Activated CD8-positive, alpha-beta memory T cell treated with anti-CD3 and anti-CD28 coated beads, Interleukin-2, amount 50 U/mL, for 4 hours (primary cell): ENCODE measurements around the gene E2F4.

Experiments
- DNase-seq: peaks from one replicate; pipeline ENCODE4 v3.0.0-alpha.2; 2020

The E2F4 gene

DNA sequence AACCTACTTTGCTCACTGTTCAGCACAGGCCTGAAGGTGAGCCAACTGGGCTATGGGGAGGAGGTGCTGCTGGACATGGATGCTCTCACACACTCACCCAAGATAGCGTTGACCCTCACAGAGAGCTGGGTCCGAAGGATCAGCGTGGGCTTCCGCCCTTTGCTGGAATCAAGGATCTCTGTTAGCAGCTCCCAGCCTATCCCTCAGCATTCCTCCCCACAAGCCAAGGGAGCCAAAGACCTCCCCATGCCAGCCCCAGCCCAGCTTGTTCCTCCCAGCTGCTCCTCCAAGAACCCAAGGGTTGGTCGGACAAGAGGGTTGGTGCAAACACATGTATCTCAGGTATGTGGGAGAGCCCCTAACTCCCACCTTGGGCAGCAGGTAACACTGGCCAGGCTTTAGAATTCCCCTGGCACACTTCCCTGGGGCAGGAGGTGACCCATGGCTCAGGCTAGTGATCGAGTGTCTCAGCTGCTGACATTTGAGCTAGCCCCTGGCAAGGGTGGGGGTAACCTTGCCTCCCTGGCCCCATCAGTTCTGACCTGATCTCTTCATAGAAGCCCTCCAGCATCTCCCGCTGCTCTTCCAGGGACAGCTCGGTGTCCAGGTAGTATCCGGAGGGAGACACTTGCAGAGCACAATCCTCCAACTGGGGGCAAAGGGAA lies 47.0 kb downstream of the E2F4 start:
- DNase-seq = no peak

DNA sequence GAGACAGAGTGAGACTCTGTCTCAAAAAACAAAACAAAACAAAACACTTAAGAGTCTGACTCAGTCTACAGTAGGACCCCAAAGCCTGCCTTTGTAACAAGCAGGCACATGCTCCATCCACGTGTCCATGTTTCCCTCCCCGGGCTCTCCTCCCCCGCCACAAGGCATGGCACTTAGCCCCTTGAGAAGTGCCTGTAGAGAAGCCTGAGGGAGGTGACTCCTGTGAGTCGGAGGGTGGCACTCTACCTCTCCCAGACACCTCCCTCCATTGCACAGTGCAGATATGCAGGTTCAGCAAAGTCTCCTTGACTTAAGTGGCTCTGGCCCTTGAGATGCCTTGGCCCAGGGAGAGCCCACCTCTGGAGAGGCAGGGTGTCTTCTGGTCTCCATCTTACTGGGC lies 48.6 kb downstream of the E2F4 start:
- DNase-seq = no peak

DNA sequence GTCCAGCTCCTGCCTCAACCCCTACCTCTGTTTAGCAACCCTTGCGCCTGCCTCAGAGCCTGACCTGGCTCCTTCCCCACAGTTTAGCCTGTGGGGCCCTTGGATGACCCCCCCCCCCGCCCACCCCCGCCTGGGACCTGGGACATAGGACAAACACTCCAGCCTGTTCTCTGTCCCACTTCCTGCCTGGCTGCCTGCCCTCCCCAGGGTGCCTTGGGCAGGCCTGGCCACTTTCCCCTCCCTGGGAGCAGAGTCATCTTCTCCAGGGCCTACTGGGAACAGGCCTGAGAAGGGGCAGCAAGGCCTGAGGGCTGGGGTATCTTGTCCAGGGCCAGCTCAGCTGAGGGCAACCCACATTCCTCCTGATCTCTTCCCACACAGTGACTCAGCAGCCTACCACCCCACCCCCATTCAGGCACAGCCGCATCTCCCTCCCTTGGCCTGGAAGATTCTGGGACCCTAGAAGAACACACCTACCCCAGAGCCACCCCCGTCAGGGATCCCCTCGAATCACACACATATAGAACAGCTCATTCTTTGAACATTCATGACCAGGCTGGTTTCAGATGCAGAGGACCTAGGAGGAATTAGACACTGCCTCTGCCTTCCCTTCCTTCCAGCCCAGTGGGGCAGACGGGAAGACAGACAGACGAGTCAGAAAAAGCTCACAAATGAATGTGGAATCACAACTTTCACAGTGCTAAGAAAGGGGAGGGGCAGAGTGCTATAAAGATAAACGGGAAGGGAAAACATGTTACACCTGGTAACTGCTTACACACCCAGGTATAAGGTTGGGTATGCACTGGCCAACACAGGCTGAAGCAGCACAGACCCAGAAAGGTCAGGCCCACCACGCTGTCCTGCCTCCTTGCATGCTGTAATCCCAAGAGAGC lies 49.3 kb downstream of the E2F4 start:
- no peak for DNase-seq

DNA sequence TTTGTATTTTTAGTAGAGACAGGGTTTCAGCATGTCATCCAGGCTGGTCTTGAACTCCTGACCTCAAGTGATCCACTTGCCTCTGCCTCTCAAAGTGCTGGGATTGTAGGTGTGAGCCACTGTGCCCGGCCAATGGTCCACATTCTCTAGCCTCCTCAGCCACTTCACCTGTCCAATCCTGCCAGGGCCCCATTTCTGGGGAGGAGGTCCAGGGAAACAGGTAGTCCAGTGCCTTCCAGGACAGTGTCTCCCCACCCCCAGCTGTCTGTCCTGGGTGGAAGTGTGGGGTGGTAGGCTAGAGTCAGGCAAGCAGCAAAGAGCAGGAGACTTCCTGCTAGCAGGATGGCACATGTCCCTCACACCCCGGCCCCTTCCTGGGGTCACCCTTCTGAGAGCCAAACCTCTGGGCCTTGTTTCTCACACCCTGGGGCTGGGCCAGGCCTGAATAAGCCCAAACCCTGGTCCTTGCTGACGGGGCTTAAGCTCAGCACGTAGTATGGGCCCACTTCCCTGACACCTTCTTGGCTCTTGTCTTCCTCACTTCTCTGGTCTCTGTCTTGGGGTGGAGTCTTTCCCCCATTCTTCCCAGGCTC lies 50.3 kb downstream of the E2F4 start:
- DNase-seq = no peak

DNA sequence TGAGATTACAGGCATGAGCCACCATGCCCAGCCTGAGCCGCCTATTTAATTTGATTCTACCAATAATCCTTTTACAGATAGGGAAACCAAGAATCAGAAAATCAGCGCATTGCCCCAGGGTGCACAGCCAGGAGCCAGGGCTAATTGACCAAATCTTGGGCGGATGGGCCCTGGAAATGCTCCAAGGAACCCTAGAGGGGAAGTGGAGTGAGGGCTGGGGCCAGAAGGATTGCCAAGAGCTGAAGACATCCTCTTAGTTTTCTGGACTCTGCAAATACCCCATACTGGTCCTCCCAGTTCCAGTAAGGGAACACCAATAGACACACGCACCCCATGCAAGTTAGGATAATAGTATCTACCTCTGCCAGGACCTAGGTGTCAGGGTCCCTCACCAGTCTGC lies 51.5 kb downstream of the E2F4 start:
- no peak for DNase-seq

DNA sequence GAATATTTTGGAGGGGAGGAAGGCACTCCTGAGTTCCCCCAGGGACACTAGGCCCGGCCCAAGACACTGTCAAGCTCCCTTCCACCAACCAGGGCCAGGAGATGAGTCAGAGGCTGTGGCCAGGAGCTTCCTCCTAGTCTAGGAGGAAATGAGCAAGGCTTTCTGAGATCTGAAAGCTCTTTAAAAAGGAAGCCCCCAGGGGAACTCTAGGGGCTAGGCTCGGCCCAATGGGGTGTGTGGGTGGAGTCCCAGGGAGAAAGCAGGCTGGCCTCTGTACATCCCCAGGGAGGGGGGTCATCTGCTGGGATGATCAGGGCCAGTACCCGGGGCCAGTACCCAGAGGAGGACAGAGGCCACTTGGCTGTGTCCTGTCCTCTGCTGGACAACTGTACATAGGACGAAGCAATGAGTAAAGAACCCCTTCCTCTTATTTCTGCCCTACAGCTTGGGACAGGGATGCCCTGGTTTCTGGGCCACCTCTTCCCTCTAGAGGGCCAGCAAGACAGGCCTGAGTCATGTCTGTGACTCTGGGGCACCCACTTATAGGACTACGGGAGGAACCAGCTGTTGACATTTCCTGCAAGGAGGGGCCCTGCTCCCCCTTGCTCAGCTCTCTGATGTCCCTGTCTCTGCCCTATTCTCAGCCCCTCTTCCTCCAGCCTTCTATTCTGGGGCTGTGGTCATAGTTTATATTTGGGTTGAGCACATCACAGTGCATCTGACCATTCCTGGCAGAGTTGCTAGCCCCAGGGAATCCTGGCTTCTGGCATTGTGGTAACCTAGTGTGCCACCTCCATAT lies 52.6 kb downstream of the E2F4 start:
- peak; percentile 80 for DNase-seq

DNA sequence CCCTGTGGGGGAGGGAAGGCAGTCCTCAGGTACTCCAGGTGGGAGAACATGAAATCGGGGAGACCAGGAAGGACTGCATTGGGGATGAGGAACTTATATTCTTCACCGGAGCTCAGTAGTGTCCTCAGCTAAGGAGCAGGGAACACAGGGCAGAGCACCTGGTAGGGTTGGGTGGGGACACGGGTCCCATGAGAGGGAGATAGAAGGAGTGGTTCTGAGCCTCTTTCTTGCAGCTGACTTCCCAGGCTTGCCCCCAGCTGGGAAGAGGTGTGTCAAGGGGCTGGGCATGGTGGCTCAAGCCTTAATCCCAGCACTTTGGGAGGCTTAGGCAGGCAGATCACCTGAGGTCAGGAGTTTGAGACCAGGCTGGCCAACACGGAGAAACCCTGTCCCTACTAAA lies 53.2 kb downstream of the E2F4 start:
- DNase-seq = no peak

DNA sequence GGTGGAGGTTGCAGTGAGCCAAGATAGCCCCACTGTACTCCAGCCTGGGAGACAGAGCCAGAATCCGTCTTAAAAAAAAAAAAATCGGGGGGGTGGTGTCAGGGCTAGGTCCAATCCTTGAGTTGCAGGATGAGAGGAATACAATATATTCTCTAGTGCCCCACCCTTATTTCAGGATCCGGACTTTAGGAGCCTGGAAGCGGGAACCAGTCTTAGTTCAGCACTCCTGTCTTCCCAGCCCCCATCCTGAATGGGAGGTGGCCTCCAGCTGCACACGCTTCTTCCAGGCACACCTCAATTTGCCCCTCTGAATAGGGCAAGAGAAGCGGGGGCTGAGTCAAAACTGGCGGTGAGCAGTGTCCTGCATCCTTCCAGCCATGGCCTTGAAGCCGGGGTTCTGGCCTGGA lies 53.7 kb downstream of the E2F4 start:
- no peak for DNase-seq

DNA sequence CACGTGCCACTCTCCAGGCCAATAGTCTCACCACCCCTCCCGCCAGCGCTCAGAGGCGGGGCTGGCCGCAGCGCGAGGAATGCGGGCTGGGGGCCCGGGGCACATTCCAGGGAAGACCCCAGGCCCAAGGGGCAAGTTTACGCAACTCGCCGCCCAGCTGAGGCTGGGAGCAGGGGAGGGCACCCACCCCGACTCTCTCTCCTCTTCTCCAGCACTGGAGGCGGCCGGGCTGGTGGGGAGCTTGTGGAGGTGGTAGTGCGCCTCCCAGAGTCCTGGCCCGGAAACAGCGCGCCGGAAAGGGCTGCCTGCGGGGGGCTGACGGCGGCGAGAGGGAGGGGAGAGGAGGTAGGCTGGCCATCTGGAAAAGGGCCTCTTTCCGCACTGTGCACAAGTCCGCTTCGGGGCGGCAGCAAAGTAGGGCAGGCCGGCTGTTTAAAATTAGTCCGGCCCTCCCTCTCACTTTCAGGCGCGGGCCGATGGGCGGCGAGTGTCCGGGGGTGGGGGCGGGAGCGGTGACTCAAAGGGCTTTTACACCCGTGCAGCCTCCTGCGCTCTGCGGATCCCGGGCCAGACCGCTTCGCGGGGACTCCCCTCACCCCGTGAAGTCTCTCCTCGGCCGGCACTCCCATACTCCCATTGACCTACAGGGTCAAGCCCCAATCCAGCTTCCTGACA lies 54.3 kb downstream of the E2F4 start:
- DNase-seq = peak; percentile 45

DNA sequence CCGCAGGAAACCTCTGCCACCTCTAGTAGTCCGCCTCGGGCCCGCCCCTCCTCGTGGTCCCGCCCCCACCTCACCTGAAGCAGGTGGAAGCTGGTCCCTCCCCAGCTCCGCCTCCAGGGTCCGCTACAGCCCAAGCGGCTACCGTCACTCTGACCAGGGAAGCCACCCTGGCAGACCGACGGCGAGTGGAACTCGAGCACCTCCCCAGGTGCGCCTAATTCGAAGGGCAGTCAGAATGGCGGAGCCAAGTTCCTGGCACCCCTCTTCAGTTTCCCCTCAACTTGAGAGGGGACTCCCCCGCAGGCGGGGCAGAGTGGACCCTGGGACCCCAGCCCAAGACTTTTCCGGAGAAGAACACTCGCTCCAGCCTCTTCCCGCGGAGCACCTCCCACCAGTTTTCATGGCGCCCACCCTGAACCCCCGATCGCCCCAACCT lies 54.8 kb downstream of the E2F4 start:
- DNase-seq = peak; percentile 39

DNA sequence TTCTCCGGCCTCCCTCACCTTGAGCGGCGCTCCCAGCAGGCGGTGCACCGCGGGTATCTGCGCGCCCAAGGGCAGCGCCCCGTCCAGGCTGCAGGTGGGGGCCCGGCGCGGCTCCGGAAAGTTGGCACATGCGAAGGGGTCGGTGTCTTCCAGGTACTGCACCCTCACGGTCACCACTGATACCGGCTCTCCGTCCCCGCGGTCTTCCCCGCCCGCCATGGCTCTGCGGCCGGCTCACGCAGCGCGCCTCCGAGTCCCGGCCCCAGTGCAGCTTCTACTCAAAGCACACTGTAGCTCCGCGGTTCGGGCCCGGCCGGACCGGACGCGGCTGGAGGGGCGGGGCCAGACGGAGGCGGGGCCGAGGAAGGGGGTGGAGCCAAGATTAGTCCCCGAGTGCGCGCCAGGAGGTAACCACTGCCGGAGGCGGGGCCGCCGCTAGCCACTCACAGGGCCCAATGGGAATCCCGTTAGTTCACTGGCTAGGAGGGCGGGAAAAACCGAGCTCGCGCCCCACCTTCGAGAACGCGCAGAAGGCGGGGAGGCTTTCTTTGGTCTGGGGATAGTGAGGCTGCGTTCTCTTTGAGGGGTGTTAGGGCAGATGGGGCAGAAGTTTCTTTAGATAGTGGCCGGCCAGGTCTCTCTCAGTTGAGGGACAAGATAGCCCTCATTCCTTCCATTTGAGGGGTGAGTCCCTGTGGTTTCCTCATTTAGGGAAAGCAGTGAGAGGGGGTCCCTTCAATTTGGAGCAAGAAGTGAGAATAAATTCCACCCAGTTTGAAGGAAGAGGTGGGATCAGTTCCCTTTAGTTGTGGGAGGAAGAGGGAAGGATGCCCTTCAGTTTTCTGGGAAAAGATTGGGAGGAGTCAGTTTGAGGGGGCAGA lies 55.5 kb downstream of the E2F4 start, which contains the start of gene FHOD1:
Gene FHOD1 (minus strand): TSS at position 290 of the 881 bp plus-strand sequence. CDS start 71 bp downstream, at position 219.
- peak; percentile 95 for DNase-seq

DNA sequence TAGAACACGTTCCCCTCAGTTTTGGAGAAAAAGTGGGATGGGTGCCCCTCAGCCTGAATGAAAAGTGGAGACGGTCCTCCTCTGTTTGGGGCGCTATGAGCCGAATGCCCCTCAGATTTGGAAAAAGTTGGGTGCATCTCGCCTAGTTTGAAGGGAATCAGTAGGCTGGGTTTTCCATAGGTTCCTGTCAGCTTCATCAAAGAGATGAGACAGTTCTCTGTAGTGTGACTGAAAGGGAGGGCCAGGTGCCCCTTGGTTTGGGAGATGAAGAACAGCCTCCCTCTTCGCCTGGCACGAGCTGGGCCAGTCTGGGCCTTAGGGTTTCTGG lies 56.1 kb downstream of the E2F4 start:
- DNase-seq = no peak
